ENCODE results near the gene PLLP. TPM values are rescaled to one million over a fixed set of nuclear protein-coding genes. Genes with fewer than 3 reads are reported as not detected.

The PLLP gene
- total RNA-seq, 1 donor, result under 0.01 TPM

DNA sequence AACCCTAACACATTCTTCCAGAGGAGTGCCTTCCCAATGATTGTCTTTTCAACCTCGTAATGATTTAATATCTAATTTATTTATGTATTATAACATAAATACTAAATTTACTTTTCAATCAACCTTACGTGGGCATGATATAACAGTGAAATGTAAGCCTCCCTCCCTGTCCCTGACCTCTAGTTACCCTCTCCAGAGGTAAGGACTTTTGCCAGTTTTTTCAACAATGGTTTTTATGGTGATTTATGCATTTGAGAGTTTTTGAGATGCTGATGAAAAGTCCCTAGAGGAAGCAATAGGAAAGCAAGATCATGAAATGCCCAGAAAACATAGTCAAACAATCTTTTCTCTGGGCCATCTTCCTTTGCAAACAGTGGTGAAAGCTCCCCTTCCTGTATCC is 35.2 kb upstream of the PLLP start:
- TF ChIP-seq, protein P1, sequence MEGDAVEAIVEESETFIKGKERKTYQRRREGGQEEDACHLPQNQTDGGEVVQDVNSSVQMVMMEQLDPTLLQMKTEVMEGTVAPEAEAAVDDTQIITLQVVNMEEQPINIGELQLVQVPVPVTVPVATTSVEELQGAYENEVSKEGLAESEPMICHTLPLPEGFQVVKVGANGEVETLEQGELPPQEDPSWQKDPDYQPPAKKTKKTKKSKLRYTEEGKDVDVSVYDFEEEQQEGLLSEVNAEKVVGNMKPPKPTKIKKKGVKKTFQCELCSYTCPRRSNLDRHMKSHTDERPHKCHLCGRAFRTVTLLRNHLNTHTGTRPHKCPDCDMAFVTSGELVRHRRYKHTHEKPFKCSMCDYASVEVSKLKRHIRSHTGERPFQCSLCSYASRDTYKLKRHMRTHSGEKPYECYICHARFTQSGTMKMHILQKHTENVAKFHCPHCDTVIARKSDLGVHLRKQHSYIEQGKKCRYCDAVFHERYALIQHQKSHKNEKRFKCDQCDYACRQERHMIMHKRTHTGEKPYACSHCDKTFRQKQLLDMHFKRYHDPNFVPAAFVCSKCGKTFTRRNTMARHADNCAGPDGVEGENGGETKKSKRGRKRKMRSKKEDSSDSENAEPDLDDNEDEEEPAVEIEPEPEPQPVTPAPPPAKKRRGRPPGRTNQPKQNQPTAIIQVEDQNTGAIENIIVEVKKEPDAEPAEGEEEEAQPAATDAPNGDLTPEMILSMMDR (IDR thresholded peaks at IDR 0.05; ENCODE audit: insufficient read depth, low read depth, low read length), result no peak
- H3K4me3 ChIP-seq (ENCODE audit: low read depth, low read length), result no peak overlapping the region
- no peak for DNase-seq (ENCODE audit: low read depth)

DNA sequence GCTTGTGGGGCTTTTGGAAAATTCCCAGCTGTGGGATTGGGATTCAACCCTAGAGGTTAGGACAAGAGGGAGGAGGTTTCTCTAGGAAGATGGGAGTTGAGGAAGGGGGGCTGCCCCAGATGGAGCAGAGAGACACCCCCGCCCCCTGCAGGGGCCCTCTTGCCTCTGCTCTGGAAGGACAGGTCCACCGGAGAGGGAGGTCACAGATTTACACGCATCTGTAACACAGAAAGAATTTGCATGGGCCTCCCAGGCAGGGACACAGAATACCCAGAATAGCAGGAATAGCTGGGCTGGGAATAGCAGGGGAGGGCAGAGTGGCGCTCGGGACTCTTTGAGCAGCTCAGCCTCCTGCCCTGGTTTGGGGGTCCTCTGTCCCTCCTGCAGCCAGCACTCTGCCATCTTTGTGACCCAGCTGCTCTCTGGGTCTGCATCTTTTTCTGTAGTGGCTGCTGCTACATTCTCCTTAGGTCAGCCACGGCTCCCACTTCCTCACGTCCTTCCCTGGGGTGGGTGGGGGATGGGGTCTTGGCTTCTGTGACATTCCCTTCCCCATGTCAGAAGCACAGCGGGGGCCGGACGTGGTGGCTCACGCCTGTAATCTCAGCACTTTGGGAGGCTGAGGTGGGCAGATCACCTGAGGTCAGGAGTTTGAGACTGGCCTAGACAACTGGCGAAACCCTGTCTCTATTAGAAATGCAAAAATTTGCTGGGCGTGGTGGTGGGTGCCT is 33.9 kb upstream of the PLLP start:
- H3K4me3 ChIP-seq (ENCODE audit: low read depth, low read length), result no peak overlapping the region
- TF ChIP-seq, protein P1 (IDR thresholded peaks at IDR 0.05; ENCODE audit: insufficient read depth, low read depth, low read length), result peak; percentile 11
- DNase-seq (ENCODE audit: low read depth), result peak; percentile 20

DNA sequence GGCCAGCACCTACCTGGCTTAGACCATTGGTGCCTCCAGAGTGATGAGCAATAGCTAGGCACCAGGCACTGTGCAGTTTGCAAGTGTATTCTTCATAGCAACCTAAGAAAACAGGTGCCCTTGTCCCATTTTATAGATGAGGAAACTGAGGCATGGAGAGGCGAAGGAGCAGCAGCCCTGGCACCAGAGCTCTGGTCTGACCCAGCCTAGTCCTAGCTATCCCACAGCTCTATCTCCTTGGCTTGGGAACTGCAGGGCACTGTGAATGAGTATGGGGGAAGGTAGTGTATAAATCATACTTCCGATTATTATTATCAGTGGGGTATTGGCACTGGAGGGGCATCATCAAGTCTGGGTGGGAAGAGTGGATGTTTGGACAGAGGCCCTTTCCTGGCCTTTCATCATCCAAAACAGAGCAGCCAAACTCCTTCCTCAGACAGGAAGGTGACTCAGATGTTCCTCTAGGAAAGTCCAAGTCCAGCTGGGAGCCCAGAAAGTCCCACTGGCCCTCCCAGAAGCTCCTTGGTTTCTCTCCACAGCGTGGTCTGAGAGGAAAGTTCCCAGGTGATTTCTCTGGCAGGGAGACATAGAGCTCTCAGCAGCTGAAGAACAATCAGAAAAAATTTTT is 32.0 kb upstream of the PLLP start:
- TF ChIP-seq, protein P1 (IDR thresholded peaks at IDR 0.05; ENCODE audit: insufficient read depth, low read depth, low read length), result no peak
- H3K4me3 ChIP-seq (ENCODE audit: low read depth, low read length), result no peak overlapping the region
- peak; percentile 91 for DNase-seq (ENCODE audit: low read depth)

DNA sequence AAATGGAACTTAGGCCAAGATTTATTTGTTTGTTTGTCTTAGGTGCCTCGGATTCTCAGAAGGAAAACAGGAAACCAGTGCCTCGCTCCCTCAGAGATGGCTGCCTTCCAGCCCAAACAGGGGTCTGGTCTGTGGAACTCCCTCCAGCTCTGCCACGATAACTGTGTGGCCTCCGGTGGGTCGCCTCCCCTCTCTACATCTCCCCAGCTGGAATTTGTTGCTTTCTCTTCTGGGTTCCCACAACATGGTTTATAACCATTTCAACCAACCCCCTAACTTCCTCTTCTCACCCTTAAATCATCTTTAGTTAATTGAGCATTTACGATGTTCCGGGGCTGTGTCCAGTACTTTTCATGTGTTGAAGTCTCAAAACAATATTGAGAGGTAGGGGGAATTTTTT is 30.9 kb upstream of the PLLP start:
- H3K4me3 ChIP-seq (ENCODE audit: low read depth, low read length), result no peak overlapping the region
- peak; percentile 71 for DNase-seq (ENCODE audit: low read depth)
- TF ChIP-seq, protein P1 (IDR thresholded peaks at IDR 0.05; ENCODE audit: insufficient read depth, low read depth, low read length), result no peak

DNA sequence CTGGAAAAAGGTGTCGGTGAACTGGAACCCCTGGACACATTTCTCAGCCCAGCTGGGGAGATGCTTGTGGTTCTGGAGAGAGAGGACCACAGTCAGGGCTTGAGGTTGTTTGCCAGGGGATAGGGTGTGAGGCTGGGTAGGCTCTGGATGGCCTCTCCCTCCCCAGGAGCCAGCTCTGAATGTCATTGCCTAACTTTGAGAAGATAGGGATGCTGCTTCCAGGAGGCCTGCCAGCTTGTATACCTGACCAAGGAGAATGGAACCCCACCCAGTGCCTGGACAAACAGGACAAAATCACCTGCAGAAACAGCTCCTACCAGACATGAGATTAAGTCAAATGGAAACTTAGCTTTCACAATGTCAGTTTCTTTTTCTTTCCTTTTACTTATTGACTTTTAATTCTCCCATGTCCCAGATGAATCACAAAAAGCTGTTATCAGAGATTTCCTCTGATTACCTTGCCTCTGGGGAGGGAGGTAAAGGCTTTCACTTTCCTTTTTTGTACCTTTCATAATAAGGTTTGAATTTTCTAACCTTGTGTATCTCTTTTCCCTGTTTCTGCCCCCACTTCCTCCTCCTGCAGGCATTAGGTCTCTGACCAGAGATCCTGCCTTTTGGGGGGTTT is 29.8 kb upstream of the PLLP start:
- peak; percentile 33 for DNase-seq (ENCODE audit: low read depth)
- TF ChIP-seq, protein P1 (IDR thresholded peaks at IDR 0.05; ENCODE audit: insufficient read depth, low read depth, low read length), result no peak
- no peak overlapping the region for H3K4me3 ChIP-seq (ENCODE audit: low read depth, low read length)

DNA sequence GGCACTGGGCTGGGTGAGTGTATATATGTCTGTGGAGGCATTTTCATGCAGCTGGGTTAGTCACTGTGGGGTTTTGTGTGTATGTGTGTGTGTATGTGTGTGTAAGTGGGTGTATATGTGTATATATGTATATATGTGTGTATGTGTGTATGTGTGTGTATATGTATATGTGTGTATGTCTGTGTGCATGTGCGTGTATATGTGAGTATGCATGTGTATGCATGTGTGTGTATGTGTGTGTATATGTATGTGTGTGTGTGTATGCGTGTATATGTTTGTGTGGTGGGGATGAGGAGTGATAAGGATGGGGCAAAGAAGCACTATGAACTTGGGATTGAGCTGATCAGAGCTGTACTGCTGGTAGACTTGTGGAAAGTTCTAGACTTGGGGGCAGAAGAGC is 29.0 kb upstream of the PLLP start:
- TF ChIP-seq, protein P1 (IDR thresholded peaks at IDR 0.05; ENCODE audit: insufficient read depth, low read depth, low read length), result no peak
- no peak overlapping the region for H3K4me3 ChIP-seq (ENCODE audit: low read depth, low read length)
- DNase-seq (ENCODE audit: low read depth), result no peak
